ENCODE data around the gene PRDM11. TPM values are rescaled to one million over a fixed set of nuclear protein-coding genes. Genes with fewer than 3 reads are reported as not detected.
A peak's percentile ranks its signal among the peaks of the same experiment; 100 is the strongest.
"Not testable (repeated sequence)": the region's sequence is repeated elsewhere in the genome, so short reads cannot be mapped to it uniquely, and the experiment has no call there.

Gene PRDM11
- total and polyA plus RNA-seq, 3 experiments from 2014 or later: 3.1 to 7.7 (median 5.6) TPM

GRCh38 chr11:45109400-45109799 is 37.0 kb upstream of the PRDM11 start:
- ChIA-PET CTCF (interaction anchor here (1.0 to 18.3 kb wide), 15 partner anchors 13 to 229 kb away, joined by 3 to 1027 read pairs (median 5); partner anchors contain the start of gene SYT13), POLR2A (no interaction called here)

GRCh38 chr11:45110562-45110961 is 35.9 kb upstream of the PRDM11 start:
- no peak overlapping the region for H3K4me3 Mint-ChIP-seq
- POLR2A ChIA-PET: interaction anchor here (0.8 kb wide), 1 partner anchor 1097 kb away, joined by 3 read pairs; no protein-coding TSS in a partner anchor

More at GRCh38 chr11:45109400-45109799, 37.0 kb upstream of the PRDM11 start:
- no peak overlapping the region for H3K27ac ChIP-seq (ENCODE audit: low read depth, low read length)
- no peaks in the 10 kb centered on the region for H3K36me3 ChIP-seq (ENCODE audit: insufficient read depth, low read length)
- peaks cover 0 to 2% (median 1%) of the 10 kb centered on the region in 3 donors for H3K36me3 Mint-ChIP-seq
- H3K9me3 ChIP-seq (ENCODE audit: low read length): no peaks in the 10 kb centered on the region
- no peak overlapping the region for H3K27ac Mint-ChIP-seq
- H3K9me3 Mint-ChIP-seq: no peaks in the 10 kb centered on the region
- H3K4me3 Mint-ChIP-seq: no peak overlapping the region
- no peak overlapping the region for H3K4me3 ChIP-seq (ENCODE audit: low read length)
- no peaks in the 10 kb centered on the region for H3K4me1 Mint-ChIP-seq
- no peaks in the 10 kb centered on the region for H3K27me3 ChIP-seq (ENCODE audit: insufficient read depth, low read length, poor library complexity, severe bottlenecking)
- H3K27me3 Mint-ChIP-seq: peaks cover 13 to 50% of the 10 kb centered on the region in 2 donors
- no peak for DNase-seq
- no peaks in the 10 kb centered on the region for H3K4me1 ChIP-seq (ENCODE audit: insufficient read depth, low read length)

GRCh38 chr11:45113807-45114206 is 32.6 kb upstream of the PRDM11 start:
- Mint-ChIP-seq H3K36me3 (peaks cover 0 to 4% (median 2%) of the 10 kb centered on the region in 3 donors), H3K4me1 (no peaks in the 10 kb centered on the region), H3K27ac (no peak overlapping the region), H3K4me3 (no peak overlapping the region), H3K9me3 (no peaks in the 10 kb centered on the region), H3K27me3 (peaks cover 22 to 77% of the 10 kb centered on the region in 2 donors)
- Histone ChIP-seq H3K4me1 (ENCODE audit: insufficient read depth, low read length) (no peaks in the 10 kb centered on the region), H3K9me3 (ENCODE audit: low read length) (no peaks in the 10 kb centered on the region), H3K27ac (ENCODE audit: low read depth, low read length) (no peak overlapping the region), H3K36me3 (ENCODE audit: insufficient read depth, low read length) (no peaks in the 10 kb centered on the region), H3K4me3 (ENCODE audit: low read length) (no peak overlapping the region), H3K27me3 (ENCODE audit: insufficient read depth, low read length, poor library complexity, severe bottlenecking) (no peaks in the 10 kb centered on the region)
- DNase-seq: no peak
- ChIA-PET POLR2A (interaction anchor here (0.6 kb wide), 1 partner anchor 309 kb away, joined by 3 read pairs; no protein-coding TSS in a partner anchor), CTCF (interaction anchor here (4.0 kb wide), 1 partner anchor 9 kb away, joined by 30 read pairs; no protein-coding TSS in a partner anchor)

More at GRCh38 chr11:45110562-45110961, 35.9 kb upstream of the PRDM11 start:
- Histone ChIP-seq H3K4me3 (ENCODE audit: low read length) (no peak overlapping the region), H3K27ac (ENCODE audit: low read depth, low read length) (no peak overlapping the region), H3K4me1 (ENCODE audit: insufficient read depth, low read length) (no peaks in the 10 kb centered on the region), H3K27me3 (ENCODE audit: insufficient read depth, low read length, poor library complexity, severe bottlenecking) (no peaks in the 10 kb centered on the region), H3K9me3 (ENCODE audit: low read length) (no peaks in the 10 kb centered on the region), H3K36me3 (ENCODE audit: insufficient read depth, low read length) (no peaks in the 10 kb centered on the region)
- H3K36me3 Mint-ChIP-seq: peaks cover 0 to 4% (median 2%) of the 10 kb centered on the region in 3 donors
- CTCF ChIA-PET: interaction anchor here (0.7 to 18.3 kb wide), 35 partner anchors 8 to 554 kb away, joined by 3 to 1027 read pairs (median 4); partner anchors contain the start of gene SYT13
- H3K9me3 Mint-ChIP-seq: no peaks in the 10 kb centered on the region
- H3K27ac Mint-ChIP-seq: no peak overlapping the region
- peak in 3 of 5 donors; percentile 51 to 64 (median 58) for DNase-seq
- H3K27me3 Mint-ChIP-seq: peaks cover 18 to 62% of the 10 kb centered on the region in 2 donors
- H3K4me1 Mint-ChIP-seq: no peaks in the 10 kb centered on the region

GRCh38 chr11:45127836-45128235 is 18.6 kb upstream of the PRDM11 start:
- H3K9me3 ChIP-seq (ENCODE audit: low read length); H3K27ac ChIP-seq (ENCODE audit: low read depth, low read length); H3K4me1 ChIP-seq (ENCODE audit: insufficient read depth, low read length); H3K4me3 Mint-ChIP-seq; H3K27me3 ChIP-seq (ENCODE audit: insufficient read depth, low read length, poor library complexity, severe bottlenecking); POLR2A ChIA-PET; H3K27ac Mint-ChIP-seq; H3K4me1 Mint-ChIP-seq; H3K9me3 Mint-ChIP-seq; H3K36me3 ChIP-seq (ENCODE audit: insufficient read depth, low read length); CTCF ChIA-PET; DNase-seq; H3K4me3 ChIP-seq (ENCODE audit: low read length): not testable (repeated sequence)
- peaks cover 24 to 40% of the 10 kb centered on the region in 2 donors for H3K27me3 Mint-ChIP-seq
- H3K36me3 Mint-ChIP-seq: peaks cover 0 to 14% (median 0%) of the 10 kb centered on the region in 3 donors

- H3K27me3 Mint-ChIP-seq: peaks cover 21 to 61% of the 10 kb centered on the region in 2 donors
- H3K9me3 Mint-ChIP-seq: peaks cover 3 to 8% (median 6%) of the 10 kb centered on the region in 5 donors
- Histone ChIP-seq H3K27me3 (ENCODE audit: insufficient read depth, low read length, poor library complexity, severe bottlenecking) (peaks cover 6% of the 10 kb centered on the region), H3K36me3 (ENCODE audit: insufficient read depth, low read length) (no peaks in the 10 kb centered on the region), H3K4me3 (ENCODE audit: low read length) (no peak overlapping the region), H3K4me1 (ENCODE audit: insufficient read depth, low read length) (no peaks in the 10 kb centered on the region), H3K9me3 (ENCODE audit: low read length) (no peaks in the 10 kb centered on the region), H3K27ac (ENCODE audit: low read depth, low read length) (no peak overlapping the region)
- DNase-seq: no peak
- peaks cover 0 to 19% (median 3%) of the 10 kb centered on the region in 3 donors for H3K36me3 Mint-ChIP-seq
- no peak overlapping the region for H3K4me3 Mint-ChIP-seq
- CTCF ChIA-PET: interaction anchor here (1.4 to 1.6 kb wide), 2 partner anchors 29 to 197 kb away, joined by 3 to 5 read pairs; no protein-coding TSS in a partner anchor
- no peak overlapping the region for H3K27ac Mint-ChIP-seq
- no peaks in the 10 kb centered on the region for H3K4me1 Mint-ChIP-seq
- POLR2A ChIA-PET: no interaction called here
Observed at GRCh38 chr11:45133878-45134277, 12.6 kb upstream of the PRDM11 start.

- CTCF ChIA-PET: interaction anchor here (1.3 to 2.4 kb wide), 2 partner anchors 199 to 204 kb away, joined by 4 to 9 read pairs; no protein-coding TSS in a partner anchor
- Histone ChIP-seq H3K27ac (ENCODE audit: low read depth, low read length) (no peak overlapping the region), H3K27me3 (ENCODE audit: insufficient read depth, low read length, poor library complexity, severe bottlenecking) (peaks cover 4% of the 10 kb centered on the region), H3K36me3 (ENCODE audit: insufficient read depth, low read length) (no peaks in the 10 kb centered on the region), H3K4me1 (ENCODE audit: insufficient read depth, low read length) (peaks cover 9% of the 10 kb centered on the region), H3K9me3 (ENCODE audit: low read length) (no peaks in the 10 kb centered on the region), H3K4me3 (ENCODE audit: low read length) (no peak overlapping the region)
- DNase-seq: no peak
- Mint-ChIP-seq H3K27me3 (peaks cover 5 to 13% of the 10 kb centered on the region in 2 donors), H3K4me3 (peak overlapping the region in 1 of 7 donors; percentile 4), H3K27ac (no peak overlapping the region), H3K36me3 (peaks cover 0 to under 1% (median 0%) of the 10 kb centered on the region in 3 donors), H3K4me1 (peaks cover 6 to 8% (median 7%) of the 10 kb centered on the region in 3 donors), H3K9me3 (no peaks in the 10 kb centered on the region)
- POLR2A ChIA-PET: no interaction called here
Observed at GRCh38 chr11:45141171-45141570, 5.3 kb upstream of the PRDM11 start.

- ChIA-PET CTCF (interaction anchor here (1.3 to 2.4 kb wide), 2 partner anchors 198 to 205 kb away, joined by 4 to 9 read pairs; no protein-coding TSS in a partner anchor), POLR2A (no interaction called here)
- H3K27ac Mint-ChIP-seq: no peak overlapping the region
Observed at GRCh38 chr11:45141631-45142030, 4.8 kb upstream of the PRDM11 start.

More at GRCh38 chr11:45141631-45142030, 4.8 kb upstream of the PRDM11 start:
- DNase-seq: no peak
- H3K4me1 ChIP-seq (ENCODE audit: insufficient read depth, low read length): peaks cover 9% of the 10 kb centered on the region
- H3K27me3 ChIP-seq (ENCODE audit: insufficient read depth, low read length, poor library complexity, severe bottlenecking): peaks cover 4% of the 10 kb centered on the region
- Mint-ChIP-seq H3K4me1 (peaks cover 8 to 11% (median 11%) of the 10 kb centered on the region in 3 donors), H3K36me3 (peaks cover 0 to 3% (median 0%) of the 10 kb centered on the region in 3 donors), H3K9me3 (no peaks in the 10 kb centered on the region), H3K27me3 (peaks cover 3 to 13% of the 10 kb centered on the region in 2 donors), H3K4me3 (peak overlapping the region in 2 of 7 donors; percentile 4 to 46)
- H3K27ac ChIP-seq (ENCODE audit: low read depth, low read length): no peak overlapping the region
- H3K36me3 ChIP-seq (ENCODE audit: insufficient read depth, low read length): no peaks in the 10 kb centered on the region
- H3K9me3 ChIP-seq (ENCODE audit: low read length): no peaks in the 10 kb centered on the region
- H3K4me3 ChIP-seq (ENCODE audit: low read length): no peak overlapping the region
